Kasumi-1 (cell line): ENCODE measurements around the gene ITGB3BP.

Source experiments
- DNase-seq, 2 experiments: peaks; one replicate each; lab custom pipeline; 2025; lab: John Stamatoyannopoulos, UW

Gene ITGB3BP

DNA sequence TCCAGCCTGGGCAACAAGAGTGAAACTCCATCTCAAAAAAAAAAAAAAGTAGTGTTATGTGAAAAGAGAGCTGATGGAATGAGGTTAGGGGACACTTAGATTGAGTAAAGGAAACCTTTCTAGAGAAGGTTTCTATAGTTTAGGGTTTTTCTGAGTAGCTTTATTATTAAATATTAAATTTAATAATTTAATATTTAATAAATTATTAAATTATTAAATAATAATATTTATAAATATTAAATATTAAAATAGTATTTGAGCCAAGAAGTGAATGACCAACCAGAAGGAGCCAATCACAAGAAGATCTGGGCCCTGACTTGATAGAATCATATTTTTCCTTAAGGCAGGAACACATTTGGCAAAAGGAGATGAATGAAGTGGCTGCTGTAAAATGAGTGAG lies 104.9 kb downstream of the ITGB3BP start:
- DNase-seq: no peak

DNA sequence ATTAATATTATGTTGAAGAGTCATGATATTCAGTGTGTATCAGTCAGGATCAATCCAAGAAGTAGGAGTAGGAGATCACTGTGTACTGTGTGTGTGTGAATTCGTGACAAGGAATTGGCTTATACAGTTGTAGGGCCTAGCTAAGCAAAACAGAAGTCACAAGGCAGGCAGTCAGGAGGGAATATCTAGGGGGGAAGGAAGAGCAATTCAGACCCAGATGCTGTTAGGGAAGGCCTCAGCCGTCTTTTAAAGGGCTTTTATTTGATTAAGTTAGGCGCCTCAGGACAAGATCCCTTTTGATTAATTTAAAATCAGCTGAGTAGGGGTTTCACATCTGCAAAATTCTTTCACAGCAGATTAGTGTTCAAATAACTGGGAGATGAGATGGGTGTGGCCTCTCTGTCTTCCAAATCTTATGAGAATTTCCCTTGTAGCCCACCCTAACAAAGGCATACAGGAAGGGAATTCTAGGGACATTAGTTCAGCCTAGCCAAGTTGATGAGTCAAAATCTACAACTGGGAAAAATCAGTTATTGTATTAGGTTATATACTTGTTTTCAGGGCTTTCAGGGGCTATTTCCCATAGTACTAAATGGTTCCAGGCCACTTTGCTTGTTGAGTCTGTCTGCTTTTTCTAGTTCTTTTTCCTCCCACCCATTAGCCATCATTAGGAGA lies 108.2 kb downstream of the ITGB3BP start:
- no peak for DNase-seq

DNA sequence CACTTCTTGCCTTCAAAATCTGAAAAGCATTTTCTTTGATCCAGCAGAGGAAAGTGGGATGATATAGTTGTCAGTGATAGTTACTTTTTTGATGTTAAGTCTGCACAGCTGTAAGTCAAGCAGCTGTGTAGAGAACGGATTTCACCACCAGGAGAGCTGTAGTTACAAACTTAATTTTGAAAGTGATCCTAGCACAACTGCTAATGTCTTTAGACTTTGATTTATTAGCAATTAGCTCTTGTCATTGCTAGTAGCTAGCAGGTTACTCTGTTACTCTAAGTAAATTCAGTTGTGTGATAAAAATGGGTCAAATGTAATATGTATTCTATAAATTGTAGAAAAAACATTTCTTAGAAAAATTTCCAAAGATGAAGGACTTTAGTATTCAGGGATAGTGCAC lies 109.6 kb downstream of the ITGB3BP start:
- DNase-seq: no peak

DNA sequence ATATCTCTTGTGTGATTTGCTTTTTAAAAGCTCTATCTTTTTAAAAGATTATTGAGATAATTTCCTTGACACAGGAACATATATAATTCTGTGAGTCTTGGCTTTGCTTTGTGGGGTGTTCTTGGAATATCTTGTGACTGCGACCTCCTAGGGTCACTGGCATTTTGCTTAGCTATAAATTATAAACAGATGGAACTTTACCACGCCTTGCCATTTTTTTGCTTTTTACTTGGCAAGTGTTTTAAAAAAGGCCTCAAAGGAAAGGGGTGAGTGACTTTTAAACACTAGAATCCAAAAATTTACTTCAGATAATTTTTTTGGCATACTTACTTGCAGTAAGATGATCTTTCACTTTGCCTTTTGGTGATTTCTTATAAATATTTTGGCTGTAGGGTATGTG lies 112.0 kb downstream of the ITGB3BP start:
- DNase-seq: no peak

DNA sequence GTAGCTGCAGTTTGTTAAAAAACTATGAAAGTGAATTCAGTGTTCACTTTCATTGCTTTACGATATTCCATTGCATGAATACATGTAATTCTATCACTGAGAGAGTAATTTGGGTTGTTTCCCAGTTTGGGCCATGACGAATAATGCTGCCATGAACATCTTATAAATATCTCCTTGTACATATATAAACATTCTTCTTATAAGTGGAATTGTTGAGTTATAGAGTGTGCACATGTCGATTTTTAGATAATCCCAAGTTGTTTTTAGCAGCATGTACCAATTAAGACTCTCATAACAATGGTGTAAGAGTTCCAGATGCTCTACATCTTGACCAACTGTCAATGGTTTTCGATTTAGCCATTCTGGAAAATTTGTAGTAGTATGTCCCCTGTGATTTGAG lies 114.7 kb downstream of the ITGB3BP start:
- DNase-seq: no peak

DNA sequence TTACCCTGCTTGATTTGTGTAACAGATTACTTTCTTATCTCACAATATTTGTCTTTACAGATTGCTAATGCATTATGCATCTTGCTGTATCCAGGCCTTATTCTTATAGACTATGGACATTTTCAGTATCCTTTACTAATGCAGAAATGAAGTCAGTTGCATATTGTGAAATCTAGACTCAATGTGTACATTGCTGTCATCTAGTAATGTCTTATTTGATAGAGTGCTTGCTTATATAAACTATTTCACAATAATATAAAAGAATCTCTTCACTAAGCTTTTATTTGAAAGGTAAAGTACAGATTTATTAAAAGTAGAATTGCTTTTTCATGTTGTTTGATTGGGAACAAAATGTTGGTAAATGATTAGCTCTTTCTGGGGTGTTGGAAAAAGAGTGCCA lies 116.0 kb downstream of the ITGB3BP start:
- no peak for DNase-seq

DNA sequence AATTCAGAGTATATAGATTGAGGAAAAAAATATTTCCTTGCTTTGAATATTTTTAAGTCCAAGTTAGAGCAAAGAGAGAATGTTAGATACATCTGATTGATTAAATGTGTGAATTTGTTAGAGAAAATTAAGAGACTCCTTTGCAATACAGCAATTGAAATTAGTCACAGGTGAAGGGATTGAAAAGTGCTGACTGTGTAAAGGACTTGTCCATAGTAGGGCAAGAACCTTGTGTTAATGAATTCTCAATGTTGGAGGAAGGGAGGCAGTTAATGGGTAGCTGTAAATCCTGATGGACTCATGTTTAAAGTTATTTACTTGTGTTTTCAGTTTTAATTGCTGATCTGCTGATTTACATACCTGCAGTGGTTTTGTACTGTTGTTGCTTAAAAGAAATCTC lies 117.0 kb downstream of the ITGB3BP start:
- DNase-seq: no peak

DNA sequence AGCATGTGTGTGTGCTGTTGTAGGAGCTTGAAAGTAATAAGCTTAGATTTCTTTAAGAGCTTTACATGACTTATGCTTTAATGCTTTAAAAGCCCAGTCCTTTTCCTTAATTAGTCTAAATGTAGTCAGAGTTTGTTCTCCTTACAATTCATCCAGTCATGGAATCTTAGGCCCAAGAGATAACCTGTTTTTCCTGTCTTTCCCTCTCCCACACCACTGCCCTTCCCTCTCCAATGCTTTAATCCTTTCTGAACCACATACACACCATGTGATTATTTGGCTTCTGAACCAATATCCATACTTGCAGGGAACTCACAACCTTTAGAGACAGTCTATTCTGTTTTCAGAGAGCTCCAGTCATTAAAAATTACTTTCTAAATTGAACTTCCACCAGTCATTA lies 118.0 kb downstream of the ITGB3BP start:
- DNase-seq: no peak

DNA sequence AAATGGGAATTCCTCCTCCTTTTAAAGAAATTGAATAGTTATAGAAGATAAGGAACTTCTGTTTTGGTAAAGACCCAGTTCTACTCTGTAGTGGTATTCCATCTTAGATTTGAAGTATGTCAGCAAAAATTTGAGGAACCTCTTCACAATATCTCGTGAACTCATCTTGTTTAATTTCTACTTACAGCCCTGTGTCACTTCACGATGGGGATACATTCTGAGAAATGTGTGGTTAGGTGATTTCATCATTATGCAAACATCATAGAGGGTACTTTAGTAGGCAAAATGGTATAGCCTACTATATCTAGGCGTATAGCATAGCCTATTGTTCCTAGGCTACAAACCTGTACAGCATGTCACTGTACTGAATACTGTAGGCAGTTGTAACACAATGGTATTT lies 119.6 kb downstream of the ITGB3BP start:
- no peak for DNase-seq

DNA sequence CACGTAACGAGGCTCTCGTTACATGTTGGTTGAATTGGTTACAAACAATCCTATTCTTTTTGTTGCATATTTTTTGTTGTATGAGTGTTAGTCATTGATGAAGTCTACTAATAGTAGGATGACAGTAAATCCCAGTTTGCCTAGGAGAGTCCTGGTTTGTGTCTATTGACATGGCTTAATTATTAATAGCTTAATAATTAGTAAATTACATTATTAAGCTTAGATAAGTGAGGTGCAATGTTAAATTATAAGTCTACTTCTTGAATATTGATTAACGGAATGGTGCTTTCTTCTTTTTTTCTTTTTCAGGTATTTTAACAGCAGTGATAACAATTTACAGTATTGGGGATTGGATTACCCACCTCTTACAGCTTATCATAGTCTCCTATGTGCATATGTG lies 121.1 kb downstream of the ITGB3BP start:
- no peak for DNase-seq
